Thyroid gland (tissue), 4 donors: ENCODE measurements around the gene CPVL.

Source experiments
- CTCF ChIP-seq, 6 experiments: fragments of 200-600 bp in 3 of 6; fragments of 450-650 bp in 3 of 6; sonication (generic) in 3 of 6; IDR thresholded peaks; one replicate each; pipeline ENCODE4 v1.5.1; 2016 to 2019; ENCODE audit warnings: antibody characterized with exemption in 6 of 6, mild to moderate bottlenecking in 2 of 6, inconsistent platforms in 1 of 6, moderate library complexity in 1 of 6
- POLR2A ChIP-seq, 2 donors: fragments of 450-650 bp; IDR thresholded peaks; one replicate each; pipeline ENCODE4 v1.6.1; 2017; ENCODE audit warnings: antibody characterized with exemption in 2 of 2, mild to moderate bottlenecking in 2 of 2, moderate library complexity in 1 of 2

- TF ChIP-seq CTCF (IDR thresholded peaks at IDR 0.05) (no peak), POLR2A (IDR thresholded peaks at IDR 0.05) (no peak)
Measured at GRCh38 chr7:29030781-29031275, 115.5 kb downstream of the CPVL start.
